ENCODE data around the gene DUSP10.

DNA sequence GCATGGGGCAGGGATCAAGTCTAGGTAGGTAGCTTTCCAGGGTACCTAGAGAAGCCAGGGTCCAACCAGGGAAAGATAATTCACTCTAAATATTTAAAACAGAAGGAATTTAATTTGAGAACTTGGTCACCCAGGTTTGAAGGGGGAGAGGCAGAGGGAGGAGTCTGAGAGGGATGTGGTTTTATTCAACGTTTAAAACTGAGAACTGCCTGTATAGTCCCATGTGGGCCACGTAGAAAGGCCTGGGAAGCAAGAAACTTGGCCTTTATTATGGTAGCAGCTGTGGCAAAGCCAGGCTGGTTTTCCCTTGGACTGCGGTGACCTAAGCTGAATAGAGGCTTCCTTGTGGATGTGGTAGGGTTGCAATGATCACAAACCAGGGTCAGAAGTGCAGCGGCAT is 42.0 kb upstream of the DUSP10 start:
- TF ChIP-seq, protein P1, sequence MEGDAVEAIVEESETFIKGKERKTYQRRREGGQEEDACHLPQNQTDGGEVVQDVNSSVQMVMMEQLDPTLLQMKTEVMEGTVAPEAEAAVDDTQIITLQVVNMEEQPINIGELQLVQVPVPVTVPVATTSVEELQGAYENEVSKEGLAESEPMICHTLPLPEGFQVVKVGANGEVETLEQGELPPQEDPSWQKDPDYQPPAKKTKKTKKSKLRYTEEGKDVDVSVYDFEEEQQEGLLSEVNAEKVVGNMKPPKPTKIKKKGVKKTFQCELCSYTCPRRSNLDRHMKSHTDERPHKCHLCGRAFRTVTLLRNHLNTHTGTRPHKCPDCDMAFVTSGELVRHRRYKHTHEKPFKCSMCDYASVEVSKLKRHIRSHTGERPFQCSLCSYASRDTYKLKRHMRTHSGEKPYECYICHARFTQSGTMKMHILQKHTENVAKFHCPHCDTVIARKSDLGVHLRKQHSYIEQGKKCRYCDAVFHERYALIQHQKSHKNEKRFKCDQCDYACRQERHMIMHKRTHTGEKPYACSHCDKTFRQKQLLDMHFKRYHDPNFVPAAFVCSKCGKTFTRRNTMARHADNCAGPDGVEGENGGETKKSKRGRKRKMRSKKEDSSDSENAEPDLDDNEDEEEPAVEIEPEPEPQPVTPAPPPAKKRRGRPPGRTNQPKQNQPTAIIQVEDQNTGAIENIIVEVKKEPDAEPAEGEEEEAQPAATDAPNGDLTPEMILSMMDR (IDR thresholded peaks at IDR 0.05; ENCODE audit: insufficient read depth, low read length, poor library complexity, severe bottlenecking), result no peak
- TF ChIP-seq EZH2phosphoT487 (conservative IDR thresholded peaks at IDR 0.05; ENCODE audit: low read length), result no peak
